ENCODE results near the gene UBL3. TPM values are rescaled to one million over a fixed set of nuclear protein-coding genes. Genes with fewer than 3 reads are reported as not detected.
A peak's percentile ranks its signal among the peaks of the same experiment; 100 is the strongest.

UBL3 gene
- total RNA-seq, 1 donor from 2014 or later: 21.3 TPM

DNA sequence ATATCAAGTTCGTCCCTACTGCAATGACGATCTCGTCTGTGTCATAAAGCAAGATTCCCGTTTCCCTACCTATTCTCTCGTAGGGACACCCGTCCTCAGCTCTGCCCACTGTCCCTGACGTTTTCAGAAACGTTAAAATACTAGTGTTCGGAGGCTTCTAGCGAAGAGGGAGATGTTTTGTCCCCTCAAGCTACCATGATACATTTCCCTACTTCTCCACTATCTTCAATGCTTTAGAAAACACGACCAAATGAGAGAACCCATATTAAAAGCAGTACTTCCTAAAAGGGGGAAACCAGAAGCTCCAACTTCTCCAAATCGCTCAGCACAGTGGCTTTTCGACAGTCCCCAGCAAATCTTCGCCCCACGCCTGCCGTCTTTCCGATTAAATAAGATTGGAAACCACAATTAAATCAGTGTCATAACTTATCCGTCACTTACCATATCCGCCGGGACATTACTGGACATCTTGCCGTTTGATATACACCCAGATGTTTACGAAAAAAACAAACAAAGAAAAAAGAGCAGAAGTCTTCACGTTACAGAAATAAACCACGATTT lies 1.3 kb downstream of the UBL3 start:
- Mint-ChIP-seq H3K36me3 (ENCODE audit: unreplicated experiment) (no peaks in the 10 kb centered on the region), H3K27me3 (ENCODE audit: unreplicated experiment) (peaks cover 4% of the 10 kb centered on the region), H3K9me3 (ENCODE audit: unreplicated experiment) (peaks cover 10% of the 10 kb centered on the region), H3K4me3 (ENCODE audit: unreplicated experiment) (peak overlapping the region; percentile 95), H3K4me1 (ENCODE audit: low read depth, unreplicated experiment) (peaks cover 16% of the 10 kb centered on the region), H3K27ac (ENCODE audit: unreplicated experiment) (peak overlapping the region; percentile 92)
- DNase-seq: no peak
- TF ChIP-seq, protein P1, sequence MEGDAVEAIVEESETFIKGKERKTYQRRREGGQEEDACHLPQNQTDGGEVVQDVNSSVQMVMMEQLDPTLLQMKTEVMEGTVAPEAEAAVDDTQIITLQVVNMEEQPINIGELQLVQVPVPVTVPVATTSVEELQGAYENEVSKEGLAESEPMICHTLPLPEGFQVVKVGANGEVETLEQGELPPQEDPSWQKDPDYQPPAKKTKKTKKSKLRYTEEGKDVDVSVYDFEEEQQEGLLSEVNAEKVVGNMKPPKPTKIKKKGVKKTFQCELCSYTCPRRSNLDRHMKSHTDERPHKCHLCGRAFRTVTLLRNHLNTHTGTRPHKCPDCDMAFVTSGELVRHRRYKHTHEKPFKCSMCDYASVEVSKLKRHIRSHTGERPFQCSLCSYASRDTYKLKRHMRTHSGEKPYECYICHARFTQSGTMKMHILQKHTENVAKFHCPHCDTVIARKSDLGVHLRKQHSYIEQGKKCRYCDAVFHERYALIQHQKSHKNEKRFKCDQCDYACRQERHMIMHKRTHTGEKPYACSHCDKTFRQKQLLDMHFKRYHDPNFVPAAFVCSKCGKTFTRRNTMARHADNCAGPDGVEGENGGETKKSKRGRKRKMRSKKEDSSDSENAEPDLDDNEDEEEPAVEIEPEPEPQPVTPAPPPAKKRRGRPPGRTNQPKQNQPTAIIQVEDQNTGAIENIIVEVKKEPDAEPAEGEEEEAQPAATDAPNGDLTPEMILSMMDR (IDR thresholded peaks at IDR 0.05; ENCODE audit: partially characterized antibody, unreplicated experiment): no peak

DNA sequence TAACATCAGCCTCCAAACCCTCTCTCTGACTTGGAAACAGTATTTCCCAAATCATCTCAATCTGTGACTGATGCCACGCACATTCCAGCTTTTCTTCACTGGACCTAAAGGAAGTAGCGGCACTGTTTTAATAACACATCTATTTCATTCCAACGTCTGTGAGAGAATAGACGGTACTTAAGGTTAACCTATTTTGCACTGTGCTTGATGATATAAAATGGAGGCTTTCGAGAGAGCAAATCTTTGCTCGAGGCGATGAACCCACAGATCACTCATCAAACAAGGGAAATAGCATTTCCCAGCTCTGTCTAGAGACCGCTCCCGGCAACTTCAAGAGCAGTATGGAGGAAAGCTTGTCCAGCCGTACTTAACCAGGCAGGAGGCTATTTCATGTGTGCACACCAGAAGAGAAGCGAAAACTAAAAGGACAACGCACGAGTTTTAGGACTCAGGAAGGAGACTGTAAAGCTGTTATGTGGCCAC lies 2.9 kb downstream of the UBL3 start:
- Mint-ChIP-seq H3K27ac (ENCODE audit: unreplicated experiment) (peak overlapping the region; percentile 84), H3K36me3 (ENCODE audit: unreplicated experiment) (no peaks in the 10 kb centered on the region), H3K4me1 (ENCODE audit: low read depth, unreplicated experiment) (peaks cover 16% of the 10 kb centered on the region), H3K9me3 (ENCODE audit: unreplicated experiment) (peaks cover 10% of the 10 kb centered on the region), H3K4me3 (ENCODE audit: unreplicated experiment) (peak overlapping the region; percentile 93), H3K27me3 (ENCODE audit: unreplicated experiment) (peaks cover 4% of the 10 kb centered on the region)
- DNase-seq: no peak
- TF ChIP-seq, protein P1 (IDR thresholded peaks at IDR 0.05; ENCODE audit: partially characterized antibody, unreplicated experiment): no peak

DNA sequence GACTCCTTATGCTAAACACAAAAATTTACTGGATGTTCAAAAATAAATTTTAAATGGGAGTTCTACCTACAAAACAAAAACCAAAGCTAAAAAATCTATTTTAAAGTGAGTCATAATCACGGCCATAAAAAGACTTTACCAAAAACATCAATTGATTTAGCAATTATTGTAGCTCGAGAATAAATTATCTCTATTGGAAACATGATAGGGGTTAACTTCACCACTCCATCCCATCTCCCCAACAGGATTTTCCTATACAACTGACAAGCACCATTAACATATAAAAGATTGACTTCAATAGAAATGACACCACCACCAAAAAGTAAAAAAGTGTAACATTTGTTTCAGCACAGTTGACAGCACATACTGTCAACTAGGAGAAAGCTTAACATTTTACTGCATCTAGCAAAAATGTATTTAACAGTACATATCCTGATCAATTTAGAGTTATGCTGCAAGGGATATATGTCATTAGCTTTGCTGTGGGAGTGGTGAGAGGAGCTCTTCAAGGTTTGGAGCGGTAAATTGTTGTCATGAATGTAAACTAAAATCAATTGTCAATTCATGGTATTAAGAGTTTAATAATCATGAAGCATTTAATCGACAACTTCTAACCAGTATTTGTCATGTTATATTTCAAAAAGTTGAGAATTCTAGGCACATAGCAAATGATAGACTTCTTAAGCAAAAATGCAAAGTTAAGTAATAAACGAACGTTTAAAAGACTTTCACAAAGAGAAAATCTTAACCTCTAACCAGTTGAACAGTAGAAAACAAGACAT lies 3.8 kb downstream of the UBL3 start:
- Mint-ChIP-seq H3K4me3 (ENCODE audit: unreplicated experiment) (peak overlapping the region; percentile 93), H3K27ac (ENCODE audit: unreplicated experiment) (no peak overlapping the region), H3K36me3 (ENCODE audit: unreplicated experiment) (no peaks in the 10 kb centered on the region), H3K27me3 (ENCODE audit: unreplicated experiment) (peaks cover 5% of the 10 kb centered on the region), H3K4me1 (ENCODE audit: low read depth, unreplicated experiment) (peaks cover 18% of the 10 kb centered on the region), H3K9me3 (ENCODE audit: unreplicated experiment) (peaks cover 12% of the 10 kb centered on the region)
- DNase-seq: no peak
- TF ChIP-seq, protein P1 (IDR thresholded peaks at IDR 0.05; ENCODE audit: partially characterized antibody, unreplicated experiment): no peak

DNA sequence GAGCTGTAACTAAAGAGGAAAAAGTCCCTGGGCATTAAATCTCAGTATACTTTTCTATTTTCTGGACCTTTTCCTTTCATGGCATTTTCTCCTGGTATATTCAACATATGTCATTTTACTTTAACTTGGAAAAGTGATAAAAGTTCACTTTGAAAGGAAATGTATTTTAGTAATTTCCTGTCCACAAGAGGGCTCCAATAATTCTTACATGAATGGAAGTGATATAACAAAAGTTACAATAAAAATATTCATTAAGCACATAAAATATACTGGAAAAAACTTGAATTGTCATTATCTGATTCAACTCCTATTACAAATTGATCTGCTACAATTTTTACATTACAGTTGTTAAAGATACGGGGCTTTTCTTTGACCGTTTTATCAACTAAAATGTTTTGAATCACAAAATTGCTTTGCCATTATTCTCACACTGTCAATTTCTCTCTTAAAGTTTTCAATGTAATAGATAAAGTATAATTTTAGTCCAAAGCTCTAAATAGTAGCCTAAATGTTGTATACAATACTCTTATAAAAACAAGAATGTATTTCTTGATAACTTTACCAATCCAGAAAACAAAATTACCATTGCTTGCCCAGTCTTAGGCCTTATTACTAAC lies 4.9 kb downstream of the UBL3 start:
- H3K4me1 Mint-ChIP-seq (ENCODE audit: low read depth, unreplicated experiment): peaks cover 23% of the 10 kb centered on the region
- no peak for DNase-seq
- no peak overlapping the region for H3K27ac Mint-ChIP-seq (ENCODE audit: unreplicated experiment)
- H3K9me3 Mint-ChIP-seq (ENCODE audit: unreplicated experiment): peaks cover 8% of the 10 kb centered on the region
- TF ChIP-seq, protein P1 (IDR thresholded peaks at IDR 0.05; ENCODE audit: partially characterized antibody, unreplicated experiment): no peak
- peak overlapping the region; percentile 28 for H3K4me3 Mint-ChIP-seq (ENCODE audit: unreplicated experiment)
- no peaks in the 10 kb centered on the region for H3K36me3 Mint-ChIP-seq (ENCODE audit: unreplicated experiment)
- H3K27me3 Mint-ChIP-seq (ENCODE audit: unreplicated experiment): peaks cover 1% of the 10 kb centered on the region

Data from glutamatergic neuron (in vitro differentiated cells).